Activated naive CD8-positive, alpha-beta T cell treated with anti-CD3 and anti-CD28 coated beads, Interleukin-2, amount 50 U/mL, for 24 hours (primary cell): Measurements from ENCODE around the gene ZNF536.

Experiments
- ATAC-seq: fragments of 150-1000 bp; cut with Tn5 transposase; one replicate; pipeline ENCODE4 v1.10.0; 2021
- DNase-seq: peaks from one replicate; pipeline ENCODE4 v3.0.0; 2021
- H3K27ac Mint-ChIP-seq: one replicate; pipeline ENCODE4 v1.8.0; 2021; ENCODE audit warnings: mild to moderate bottlenecking, mixed read lengths
- H3K27me3 Mint-ChIP-seq: one replicate; pipeline ENCODE4 v1.8.0; 2021; ENCODE audit warnings: mixed read lengths
- H3K36me3 Mint-ChIP-seq: one replicate; pipeline ENCODE4 v1.8.0; 2021; ENCODE audit warnings: low read depth, mixed read lengths
- H3K4me1 Mint-ChIP-seq: one replicate; pipeline ENCODE4 v1.8.0; 2021; ENCODE audit warnings: mixed read lengths
- H3K4me3 Mint-ChIP-seq: one replicate; pipeline ENCODE4 v1.8.0; 2021; ENCODE audit warnings: mild to moderate bottlenecking, moderate library complexity, mixed read lengths
- H3K9me3 Mint-ChIP-seq: one replicate; pipeline ENCODE4 v1.8.0; 2021; ENCODE audit warnings: mixed read lengths

ZNF536 gene

GRCh38 chr19:30570194-30570593 is 198.0 kb downstream of the ZNF536 start:
- H3K4me3 Mint-ChIP-seq: no peak overlapping the region
- DNase-seq (no peak), ATAC-seq (no peak)
- H3K27me3 Mint-ChIP-seq: no peaks in the 10 kb centered on the region
- H3K4me1 Mint-ChIP-seq: no peaks in the 10 kb centered on the region
- no peak overlapping the region for H3K27ac Mint-ChIP-seq
- no peaks in the 10 kb centered on the region for H3K9me3 Mint-ChIP-seq
- no peaks in the 10 kb centered on the region for H3K36me3 Mint-ChIP-seq

- H3K27ac Mint-ChIP-seq: no peak overlapping the region
- H3K9me3 Mint-ChIP-seq: no peaks in the 10 kb centered on the region
- H3K36me3 Mint-ChIP-seq: no peaks in the 10 kb centered on the region
- DNase-seq: no peak
- H3K4me3 Mint-ChIP-seq: no peak overlapping the region
- no peaks in the 10 kb centered on the region for H3K27me3 Mint-ChIP-seq
- ATAC-seq: no peak
- H3K4me1 Mint-ChIP-seq: no peaks in the 10 kb centered on the region
These were observed 205.4 kb downstream of the ZNF536 start for GRCh38 chr19:30577551-30578105.

DNA sequence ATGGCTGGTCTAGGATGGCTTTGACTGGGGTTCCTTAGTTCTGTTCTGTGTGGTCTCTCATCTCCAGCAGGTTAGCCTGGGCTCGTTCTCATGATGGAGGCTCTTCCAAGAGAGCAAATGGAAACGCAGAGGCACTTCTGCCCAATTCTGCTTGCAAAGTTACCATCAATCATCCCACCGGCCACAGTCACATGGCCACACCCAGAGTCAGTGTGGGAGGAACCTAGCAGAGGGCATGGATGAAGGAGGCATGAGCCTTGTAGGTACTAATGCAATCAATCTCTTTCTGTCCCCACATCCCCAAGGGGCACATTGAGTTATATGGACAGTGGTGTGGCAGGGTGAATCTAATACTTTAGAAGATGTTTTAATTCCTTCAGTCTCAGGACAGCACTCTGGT is 207.2 kb downstream of the ZNF536 start:
- no peaks in the 10 kb centered on the region for H3K27me3 Mint-ChIP-seq
- DNase-seq: no peak
- no peak for ATAC-seq
- no peaks in the 10 kb centered on the region for H3K9me3 Mint-ChIP-seq
- no peak overlapping the region for H3K4me3 Mint-ChIP-seq
- H3K4me1 Mint-ChIP-seq: no peaks in the 10 kb centered on the region
- no peak overlapping the region for H3K27ac Mint-ChIP-seq
- H3K36me3 Mint-ChIP-seq: no peaks in the 10 kb centered on the region

GRCh38 chr19:30580673-30581072 is 208.5 kb downstream of the ZNF536 start:
- Mint-ChIP-seq H3K36me3 (no peaks in the 10 kb centered on the region), H3K27me3 (no peaks in the 10 kb centered on the region), H3K27ac (no peak overlapping the region), H3K4me3 (no peak overlapping the region), H3K9me3 (no peaks in the 10 kb centered on the region), H3K4me1 (no peaks in the 10 kb centered on the region)
- no peak for ATAC-seq
- DNase-seq: no peak

- H3K36me3 Mint-ChIP-seq: no peaks in the 10 kb centered on the region
- no peaks in the 10 kb centered on the region for H3K9me3 Mint-ChIP-seq
- ATAC-seq (no peak), DNase-seq (no peak)
- no peaks in the 10 kb centered on the region for H3K4me1 Mint-ChIP-seq
- H3K27me3 Mint-ChIP-seq: no peaks in the 10 kb centered on the region
- no peak overlapping the region for H3K4me3 Mint-ChIP-seq
- H3K27ac Mint-ChIP-seq: no peak overlapping the region
These were observed 211.9 kb downstream of the ZNF536 start for GRCh38 chr19:30584090-30584489.

- ATAC-seq (no peak), DNase-seq (no peak)
- Mint-ChIP-seq H3K36me3 (no peaks in the 10 kb centered on the region), H3K4me3 (no peak overlapping the region), H3K27me3 (no peaks in the 10 kb centered on the region), H3K27ac (no peak overlapping the region), H3K4me1 (no peaks in the 10 kb centered on the region), H3K9me3 (no peaks in the 10 kb centered on the region)
These were observed 215.7 kb downstream of the ZNF536 start for GRCh38 chr19:30587869-30588268.

- H3K27ac Mint-ChIP-seq: no peak overlapping the region
- ATAC-seq (no peak), DNase-seq (no peak)
- H3K9me3 Mint-ChIP-seq: no peaks in the 10 kb centered on the region
- no peaks in the 10 kb centered on the region for H3K27me3 Mint-ChIP-seq
- H3K4me3 Mint-ChIP-seq: no peak overlapping the region
- H3K36me3 Mint-ChIP-seq: no peaks in the 10 kb centered on the region
- no peaks in the 10 kb centered on the region for H3K4me1 Mint-ChIP-seq
These were observed 218.5 kb downstream of the ZNF536 start for GRCh38 chr19:30590596-30591229.

DNA sequence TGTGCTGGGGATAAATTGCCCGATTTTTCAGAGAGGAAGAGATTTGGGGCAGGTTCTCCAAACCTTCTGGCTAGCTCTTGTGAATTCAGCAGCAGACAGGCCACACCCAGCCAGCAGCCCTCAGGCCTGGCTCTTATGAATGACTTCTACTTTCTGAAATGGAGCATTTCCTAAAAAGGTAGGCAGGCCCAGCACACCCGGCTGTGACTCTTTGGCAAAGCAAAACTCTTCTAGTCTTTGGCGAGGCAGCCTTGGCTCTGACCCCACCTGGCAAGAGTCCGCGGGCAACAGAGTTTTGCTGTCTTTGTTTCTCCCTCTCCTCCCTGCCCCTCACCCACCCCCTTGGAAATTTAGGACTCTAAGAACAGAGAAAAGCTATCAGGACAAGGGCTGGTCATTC is 221.2 kb downstream of the ZNF536 start:
- Mint-ChIP-seq H3K27me3 (peaks cover 3% of the 10 kb centered on the region), H3K9me3 (no peaks in the 10 kb centered on the region), H3K4me1 (no peaks in the 10 kb centered on the region), H3K27ac (no peak overlapping the region), H3K4me3 (no peak overlapping the region), H3K36me3 (no peaks in the 10 kb centered on the region)
- DNase-seq (no peak), ATAC-seq (no peak)

DNA sequence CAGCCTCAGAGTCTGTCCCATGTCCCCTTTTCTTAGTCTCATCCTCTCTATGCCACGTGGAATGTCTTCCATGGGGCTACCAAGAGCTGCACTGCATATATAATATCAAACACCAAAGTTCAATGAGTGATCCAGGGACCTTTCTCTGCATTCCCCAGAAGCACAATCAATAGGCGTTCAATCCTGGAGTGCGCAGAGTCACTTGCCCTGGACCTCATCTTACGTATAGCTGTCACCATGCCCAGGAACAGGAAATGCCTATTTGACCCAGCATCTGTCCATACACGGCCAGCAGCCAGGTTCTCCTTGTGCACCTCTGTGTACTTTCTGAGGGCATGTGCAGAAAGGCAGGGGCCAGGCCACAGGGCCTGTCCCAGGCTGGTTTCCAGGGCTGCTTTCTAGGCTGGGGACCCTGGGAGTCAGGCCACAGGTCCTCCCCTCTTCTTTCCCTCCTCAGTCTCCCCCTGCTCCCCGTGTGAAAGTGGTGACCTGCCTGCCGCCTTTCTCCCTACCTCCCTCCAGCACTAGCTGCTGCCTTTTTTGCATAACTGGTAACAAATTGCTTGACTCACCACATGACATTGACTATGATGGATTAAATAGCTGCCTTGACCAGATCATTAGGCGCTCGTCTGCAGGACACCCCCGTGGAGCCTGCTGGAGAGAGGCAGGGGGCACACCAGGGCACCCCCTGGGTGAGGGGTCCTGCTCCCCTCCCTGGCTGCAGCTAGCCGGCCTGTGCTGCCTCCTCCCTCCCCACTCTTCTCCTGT is 222.0 kb downstream of the ZNF536 start:
- ATAC-seq (no peak), DNase-seq (no peak)
- no peaks in the 10 kb centered on the region for H3K36me3 Mint-ChIP-seq

DNA sequence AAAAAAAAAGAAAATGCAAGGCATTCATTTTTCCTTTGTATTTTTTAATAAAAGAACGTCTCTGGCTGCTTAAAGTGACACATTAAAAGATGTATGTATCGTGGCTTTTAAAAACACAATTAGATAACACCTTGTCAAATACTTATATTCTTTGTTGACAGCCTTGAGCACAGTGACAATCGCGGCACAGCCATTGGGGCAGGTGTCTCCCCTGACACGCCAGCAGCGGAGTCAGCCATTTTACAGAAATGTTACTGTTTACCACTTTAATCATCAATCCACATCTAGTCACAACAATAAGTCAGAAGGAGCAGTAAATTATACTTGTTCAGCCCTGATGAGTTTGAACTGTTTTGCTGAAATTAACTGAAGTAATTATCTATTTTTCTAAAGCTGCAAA is 224.1 kb downstream of the ZNF536 start:
- Mint-ChIP-seq H3K36me3 (no peaks in the 10 kb centered on the region), H3K27ac (no peak overlapping the region), H3K27me3 (peaks cover 5% of the 10 kb centered on the region), H3K4me3 (no peak overlapping the region), H3K9me3 (no peaks in the 10 kb centered on the region), H3K4me1 (no peaks in the 10 kb centered on the region)
- ATAC-seq: no peak
- no peak for DNase-seq

More for the DNA sequence above, 222.0 kb downstream of the ZNF536 start:
- H3K4me3 Mint-ChIP-seq: no peak overlapping the region
- no peak overlapping the region for H3K27ac Mint-ChIP-seq
- peaks cover 3% of the 10 kb centered on the region for H3K27me3 Mint-ChIP-seq
- H3K4me1 Mint-ChIP-seq: no peaks in the 10 kb centered on the region
- no peaks in the 10 kb centered on the region for H3K9me3 Mint-ChIP-seq

GRCh38 chr19:30596813-30597399 is 224.7 kb downstream of the ZNF536 start:
- Mint-ChIP-seq H3K27me3 (peaks cover 5% of the 10 kb centered on the region), H3K4me3 (no peak overlapping the region), H3K27ac (no peak overlapping the region)

DNA sequence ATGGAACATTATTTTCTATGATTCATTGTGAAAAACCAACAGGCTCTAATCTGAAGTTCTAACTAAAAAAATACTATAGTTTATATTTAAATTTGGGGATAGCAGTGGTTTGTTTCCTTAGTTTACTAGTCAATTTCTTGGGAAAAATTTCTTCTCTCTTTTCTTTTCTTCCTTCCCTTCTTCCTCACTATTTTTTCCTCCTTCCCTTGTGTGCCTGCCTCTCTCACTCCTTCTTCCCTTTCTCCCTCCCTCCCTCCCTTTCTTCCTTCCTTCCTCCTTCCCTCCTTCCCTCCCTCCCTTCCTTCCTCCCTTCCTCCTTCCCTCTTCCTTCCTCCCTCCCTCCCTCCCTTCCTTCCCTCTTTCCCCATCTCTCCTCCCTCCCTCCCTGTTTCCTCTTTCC is 226.5 kb downstream of the ZNF536 start:
- no peaks in the 10 kb centered on the region for H3K9me3 Mint-ChIP-seq
- H3K4me1 Mint-ChIP-seq: no peaks in the 10 kb centered on the region

More at GRCh38 chr19:30596813-30597399, 224.7 kb downstream of the ZNF536 start:
- Mint-ChIP-seq H3K4me1 (no peaks in the 10 kb centered on the region), H3K36me3 (no peaks in the 10 kb centered on the region), H3K9me3 (no peaks in the 10 kb centered on the region)
- DNase-seq: no peak
- ATAC-seq: no peak

GRCh38 chr19:30602661-30603350 is 230.6 kb downstream of the ZNF536 start:
- H3K9me3 Mint-ChIP-seq: no peaks in the 10 kb centered on the region
- peaks cover 3% of the 10 kb centered on the region for H3K27me3 Mint-ChIP-seq
- H3K4me1 Mint-ChIP-seq: no peaks in the 10 kb centered on the region

More for the DNA sequence above, 226.5 kb downstream of the ZNF536 start:
- no peak overlapping the region for H3K27ac Mint-ChIP-seq
- DNase-seq (no peak), ATAC-seq (no peak)
- peaks cover 6% of the 10 kb centered on the region for H3K27me3 Mint-ChIP-seq
- H3K36me3 Mint-ChIP-seq: no peaks in the 10 kb centered on the region
- H3K4me3 Mint-ChIP-seq: no peak overlapping the region

DNA sequence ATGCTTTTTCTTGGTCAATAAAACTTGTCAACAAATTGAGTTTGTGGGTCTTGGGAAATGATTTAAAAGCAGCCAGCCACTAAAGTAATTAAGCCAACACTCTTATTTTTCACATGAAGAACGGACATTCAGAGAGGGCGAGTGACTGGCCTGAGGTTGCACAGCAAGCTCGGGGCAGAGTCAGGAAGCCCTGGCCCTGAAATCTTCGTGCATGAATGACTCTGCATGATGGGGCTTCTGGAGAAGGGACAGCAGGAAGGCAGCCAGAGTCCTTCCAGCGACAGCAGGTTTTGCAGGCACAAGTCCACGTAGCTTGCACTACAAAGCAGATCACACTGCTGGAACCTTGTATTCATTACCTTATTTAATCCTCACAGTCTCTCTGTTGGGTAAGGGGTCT is 232.5 kb downstream of the ZNF536 start:
- Mint-ChIP-seq H3K4me1 (no peaks in the 10 kb centered on the region), H3K9me3 (no peaks in the 10 kb centered on the region), H3K27me3 (peaks cover 1% of the 10 kb centered on the region), H3K36me3 (no peaks in the 10 kb centered on the region), H3K27ac (no peak overlapping the region), H3K4me3 (no peak overlapping the region)
- DNase-seq: no peak
- no peak for ATAC-seq

More at GRCh38 chr19:30602661-30603350, 230.6 kb downstream of the ZNF536 start:
- no peak for DNase-seq
- no peak for ATAC-seq
- H3K4me3 Mint-ChIP-seq: no peak overlapping the region
- no peaks in the 10 kb centered on the region for H3K36me3 Mint-ChIP-seq
- H3K27ac Mint-ChIP-seq: no peak overlapping the region
